B cell (primary cell): ENCODE measurements around the gene VPS33A. TPM values are rescaled to one million over a fixed set of nuclear protein-coding genes. Genes with fewer than 3 reads are reported as not detected.

Experiments used
- ATAC-seq: fragments of 200-7000 bp; cut with Tn5 transposase; one replicate; pipeline ENCODE4 v1.10.0; 2021; ENCODE audit warnings: low read depth, mild to moderate bottlenecking, moderate number of reproducible peaks, moderate library complexity
- CTCF ChIA-PET: fragments of 350-600 bp; sonication (Branson Sonifier 250); formaldehyde crosslinking; loops from one replicate; lab custom pipeline; 2021; ENCODE audit warnings: antibody characterized with exemption, inconsistent platforms; lab: Charles Lee
- POLR2A ChIA-PET: fragments of 350-600 bp; sonication (Branson Sonifier 250); formaldehyde crosslinking; loops from one replicate; lab custom pipeline; 2021; ENCODE audit warnings: antibody characterized with exemption; lab: Charles Lee
- DNase-seq: peaks from one replicate; pipeline ENCODE4 v3.0.0; 2013
- H2AFZ ChIP-seq: 2 replicates; pipeline ENCODE4 v1.6.1; 2012; ENCODE audit warnings: mild to moderate bottlenecking, low read depth, low read length; ENCODE audit not compliant: insufficient read depth, poor library complexity, severe bottlenecking
- H3K27ac ChIP-seq, 2 donors: 1 replicate in 1 of 2; 2 replicates in 1 of 2; pipeline ENCODE4 v1.5.1; 2012 to 2013; ENCODE audit warnings: low read length in 2 of 2, mild to moderate bottlenecking in 2 of 2, moderate library complexity in 1 of 2
- H3K27me3 ChIP-seq, 4 experiments: fragments of 200-600 bp in 1 of 4; sonication (generic) in 1 of 4; replicated peaks in 1 of 4; 1 replicate in 2 of 4; 2 replicates in 2 of 4; pipeline versions ENCODE4 v1.6.1 to v1.7.0; 2013 to 2016; ENCODE audit warnings: low read length in 3 of 4, mild to moderate bottlenecking in 2 of 4, mixed read lengths in 1 of 4, moderate library complexity in 1 of 4; ENCODE audit not compliant: insufficient read depth in 4 of 4, control insufficient read depth in 3 of 4; ENCODE audit errors: control extremely low read depth in 1 of 4
- H3K36me3 ChIP-seq, 2 experiments: replicated peaks in 1 of 2; 1 replicate in 1 of 2; 2 replicates in 1 of 2; pipeline versions ENCODE4 v1.6.1 to v1.7.1; 2013; ENCODE audit warnings: low read length in 1 of 2; ENCODE audit not compliant: insufficient read depth in 2 of 2, control insufficient read depth in 1 of 2; ENCODE audit errors: control extremely low read depth in 1 of 2, extremely low read depth in 1 of 2
- H3K4me1 ChIP-seq, 2 donors: fragments of 200-600 bp in 1 of 2; sonication (generic) in 1 of 2; 1 replicate in 1 of 2; 2 replicates in 1 of 2; pipeline versions ENCODE4 v1.5.1 to v1.6.1; 2013 to 2017; ENCODE audit warnings: low read length in 2 of 2; ENCODE audit not compliant: control insufficient read depth in 2 of 2, insufficient read depth in 2 of 2
- H3K4me2 ChIP-seq: replicated peaks from 2 replicates; pipeline ENCODE3; 2012; ENCODE audit warnings: mild to moderate bottlenecking, low read depth, low read length; ENCODE audit not compliant: poor library complexity, severe bottlenecking
- H3K4me3 ChIP-seq, 5 experiments: fragments of 200-600 bp in 1 of 5; sonication (generic) in 1 of 5; 1 replicate in 3 of 5; 2 replicates in 2 of 5; pipeline versions ENCODE4 v1.5.1 to v1.7.0; 2011 to 2016; ENCODE audit warnings: low read length in 4 of 5, mild to moderate bottlenecking in 4 of 5, low read depth in 2 of 5, control low read depth in 1 of 5, moderate library complexity in 1 of 5; ENCODE audit not compliant: insufficient read depth in 1 of 5; ENCODE audit errors: control extremely low read depth in 1 of 5, extremely low read depth in 1 of 5
- H3K79me2 ChIP-seq: fragments of 200-600 bp; sonication (generic); one replicate; pipeline ENCODE4 v1.6.0; 2016; ENCODE audit warnings: low read length; ENCODE audit not compliant: control insufficient read depth, insufficient read depth
- H3K9ac ChIP-seq: fragments of 200-600 bp; sonication (generic); 2 replicates; pipeline ENCODE4 v1.6.1; 2017; ENCODE audit warnings: mild to moderate bottlenecking, low read length, moderate library complexity
- H3K9me3 ChIP-seq, 3 donors: one replicate each; pipeline versions ENCODE4 v1.6.1 to v1.7.1; 2013; ENCODE audit warnings: low read length in 2 of 3; ENCODE audit not compliant: control insufficient read depth in 2 of 3, insufficient read depth in 1 of 3; ENCODE audit errors: control extremely low read depth in 1 of 3
- H4K20me1 ChIP-seq: 2 replicates; pipeline ENCODE4 v1.6.0; 2012; ENCODE audit warnings: mild to moderate bottlenecking, low read length; ENCODE audit not compliant: insufficient read depth, control insufficient read depth, poor library complexity, severe bottlenecking
- H3K27ac Mint-ChIP-seq: one replicate; pipeline ENCODE4 v1.8.0; 2021; ENCODE audit warnings: mixed read lengths
- H3K27me3 Mint-ChIP-seq: one replicate; pipeline ENCODE4 v1.8.0; 2021; ENCODE audit warnings: mixed read lengths
- H3K4me1 Mint-ChIP-seq: one replicate; pipeline ENCODE4 v1.8.0; 2021; ENCODE audit warnings: mixed read lengths
- H3K4me3 Mint-ChIP-seq: one replicate; pipeline ENCODE4 v1.8.0; 2021; ENCODE audit warnings: mixed read lengths
- H3K9me3 Mint-ChIP-seq: one replicate; pipeline ENCODE4 v1.8.0; 2022; ENCODE audit warnings: mixed read lengths; ENCODE audit not compliant: insufficient read depth
- CTCF ChIP-seq: fragments of 200-600 bp; IDR thresholded peaks from one replicate; pipeline ENCODE4 v1.8.0; 2022; ENCODE audit warnings: antibody characterized with exemption, mild to moderate bottlenecking
- EZH2 ChIP-seq: IDR thresholded peaks from 2 replicates; pipeline ENCODE4 v1.6.1; 2012; ENCODE audit warnings: borderline replicate concordance, low read depth, mild to moderate bottlenecking, moderate library complexity, low read length; ENCODE audit not compliant: insufficient read depth, poor library complexity, severe bottlenecking
- WGBS: methylation state at CpG from one replicate; pipeline ENCODE4 v1.1.5; 2013; ENCODE audit warnings: missing lambda C conversion rate; ENCODE audit not compliant: insufficient coverage; 5-methylcytosine and 5-hydroxymethylcytosine counted together
- intact Hi-C: fragments of 100-400 bp; cut with micrococcal nuclease; formaldehyde crosslinking; loops from one replicate; pipeline ENCODE4 v1.10.0; 2022
- polyA plus RNA-seq: library from polyadenylated mRNA; depleted of rRNA; stranded (reverse); fragments of >200 nt; gene quantifications from 2 replicates; pipeline ENCODE4 v1.2.3, GENCODE V29; 2012
- total RNA-seq, 2 donors: library from RNA; stranded (reverse); fragments of 120-200 nt in 1 of 2; gene quantifications; 1 replicate in 1 of 2; 2 replicates in 1 of 2; pipeline versions ENCODE4 v1.2.3 to v1.2.4, GENCODE V29; 2013 to 2022

The VPS33A gene
- total and polyA plus RNA-seq, 2 donors (not counting 1 experiment from before 2014, with no cell fraction given): 11.1 to 34.9 TPM

DNA sequence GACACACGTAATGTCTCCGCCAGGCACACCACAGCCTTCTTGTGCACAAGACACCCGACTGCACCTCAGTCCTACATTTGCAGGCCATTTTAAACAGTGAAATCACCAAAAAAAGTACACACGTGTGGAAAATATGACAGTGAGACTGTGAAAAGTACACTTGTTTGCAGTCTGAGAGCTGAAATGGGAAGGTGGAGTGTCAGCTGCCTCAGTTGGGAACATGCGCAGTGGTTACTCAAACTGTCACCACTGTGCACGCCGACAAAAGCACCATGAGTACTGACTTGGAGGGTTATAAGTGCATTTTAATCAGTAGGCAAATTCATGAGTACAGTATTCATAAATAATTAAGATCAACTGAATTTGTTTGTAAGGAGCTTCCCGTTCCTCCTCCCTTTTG lies 15.8 kb downstream of the VPS33A start:
- Histone ChIP-seq H3K9ac (no peak overlapping the region), H3K9me3 (no peaks in the 10 kb centered on the region), H3K79me2 (peaks cover 35% of the 10 kb centered on the region), H2AFZ (no peak overlapping the region), H3K4me3 (no peak overlapping the region), H3K4me2 (no peak overlapping the region), H3K27ac (no peak overlapping the region), H3K4me1 (no peaks in the 10 kb centered on the region), H4K20me1 (peaks cover 26% of the 10 kb centered on the region), H3K36me3 (peaks cover 2 to 40% of the 10 kb centered on the region in 2 experiments), H3K27me3 (no peaks in the 10 kb centered on the region)
- TF ChIP-seq CTCF (no peak), EZH2 (no peak)
- ChIA-PET POLR2A (no interaction called here), CTCF (interaction anchor here (0.5 kb wide), 1 partner anchor 1107 kb away, joined by 3 read pairs; no protein-coding TSS in a partner anchor)
- Mint-ChIP-seq H3K4me3 (no peak overlapping the region), H3K9me3 (no peaks in the 10 kb centered on the region), H3K27ac (no peak overlapping the region), H3K4me1 (no peaks in the 10 kb centered on the region), H3K27me3 (no peaks in the 10 kb centered on the region)
- no peak for ATAC-seq
- intact Hi-C loops: no loop called here
- DNase-seq: no peak
- 92% methylated on average over 5 of the region's 8 CpGs for WGBS

GRCh38 chr12:122250047-122250446 lies 16.2 kb downstream of the VPS33A start:
- ChIA-PET POLR2A (no interaction called here), CTCF (no interaction called here)
- no peaks in the 10 kb centered on the region for H3K4me1 ChIP-seq
- no peak for ATAC-seq
- TF ChIP-seq CTCF: no peak
- TF ChIP-seq EZH2: no peak
- no peak overlapping the region for H3K4me3 Mint-ChIP-seq
- no peak overlapping the region for H3K4me2 ChIP-seq
- peaks cover 33% of the 10 kb centered on the region for H3K79me2 ChIP-seq
- no peak overlapping the region for H3K9ac ChIP-seq
- no peaks in the 10 kb centered on the region for H3K9me3 Mint-ChIP-seq
- H3K4me3 ChIP-seq: no peak overlapping the region
- H3K27me3 ChIP-seq: no peaks in the 10 kb centered on the region
- no peaks in the 10 kb centered on the region for H3K9me3 ChIP-seq
- no peak for DNase-seq
- WGBS: 100% methylated on average over 3 of the region's 6 CpGs
- intact Hi-C loops: no loop called here
- H4K20me1 ChIP-seq: peaks cover 26% of the 10 kb centered on the region
- no peaks in the 10 kb centered on the region for H3K4me1 Mint-ChIP-seq
- H3K27ac ChIP-seq: no peak overlapping the region
- no peak overlapping the region for H3K27ac Mint-ChIP-seq
- H3K27me3 Mint-ChIP-seq: no peaks in the 10 kb centered on the region
- no peak overlapping the region for H2AFZ ChIP-seq
- peaks cover 2 to 38% of the 10 kb centered on the region in 2 experiments for H3K36me3 ChIP-seq
